Measurements from ENCODE around the gene SCN2A.

- TF ChIP-seq CTCF (IDR thresholded peaks at IDR 0.05 in 2 of 3, conservative IDR thresholded peaks at IDR 0.05 in 1 of 3; ENCODE audit: insufficient read depth in 2 of 3, low read depth in 1 of 3, low read length in 3 of 3) (no peak), ATF3 (IDR thresholded peaks at IDR 0.05) (no peak), ATF3 (CRISPR knock-in tag; conservative IDR thresholded peaks at IDR 0.05) (no peak), HIVEP1 (CRISPR knock-in tag; IDR thresholded peaks at IDR 0.05) (no peak), PTBP1 (IDR thresholded peaks at IDR 0.05; ENCODE audit: low read depth, low read length) (no peak), PHF8 (IDR thresholded peaks at IDR 0.05; ENCODE audit: borderline replicate concordance, low read length) (no peak), SMARCB1 (IDR thresholded peaks at IDR 0.05; ENCODE audit: insufficient read length, low read depth) (no peak), HDAC1 (IDR thresholded peaks at IDR 0.05) (no peak)
Measured at GRCh38 chr2:165248238-165248637, 9.0 kb downstream of the SCN2A start.
